A673 (cell line): ENCODE data around the gene LCLAT1. TPM values are rescaled to one million over a fixed set of nuclear protein-coding genes. Genes with fewer than 3 reads are reported as not detected.

Experiments
- BruUV-seq: library from RNA; stranded (reverse); fragments of 400-500 nt; replicated peaks from 2 replicates; lab custom pipeline; 2021; lab: Mats Ljungman, UMichigan
- CTCF ChIA-PET: fragments of 300-600 bp; sonication (Branson Sonifier 250); formaldehyde crosslinking; loops from one replicate; lab custom pipeline; 2022; ENCODE audit warnings: antibody characterized with exemption; lab: Charles Lee
- POLR2A ChIA-PET: fragments of 300-600 bp; sonication (Branson Sonifier 250); formaldehyde crosslinking; loops from one replicate; lab custom pipeline; 2022; ENCODE audit warnings: antibody characterized with exemption; ENCODE audit not compliant: low non-redundant PET; lab: Charles Lee
- DNase-seq: peaks from one replicate; pipeline ENCODE4 v3.0.0-alpha.2; 2015; ENCODE audit warnings: low spot score
- H3K27ac ChIP-seq: fragments of 200-600 bp; sonication (generic); 2 replicates; pipeline ENCODE4 v1.5.1; 2016; ENCODE audit warnings: mixed run types, low read depth, mild to moderate bottlenecking, mixed read lengths, antibody characterized with exemption, low read length; ENCODE audit not compliant: poor library complexity, severe bottlenecking
- H3K27me3 ChIP-seq: fragments of 200-600 bp; sonication (generic); replicated peaks from 2 replicates; pipeline ENCODE4 v1.6.1; 2017; ENCODE audit warnings: mixed run types, low read depth, mild to moderate bottlenecking, mixed read lengths, antibody characterized with exemption, low read length; ENCODE audit not compliant: insufficient read depth, poor library complexity
- H3K36me3 ChIP-seq: fragments of 200-600 bp; sonication (generic); 2 replicates; pipeline ENCODE4 v1.6.1; 2016; ENCODE audit warnings: mixed run types, mild to moderate bottlenecking, mixed read lengths, antibody characterized with exemption, low read length; ENCODE audit not compliant: insufficient read depth, poor library complexity, severe bottlenecking
- H3K4me1 ChIP-seq: fragments of 200-600 bp; sonication (generic); 2 replicates; pipeline ENCODE4 v1.6.1; 2017; ENCODE audit warnings: mixed run types, mild to moderate bottlenecking, mixed read lengths, antibody characterized with exemption, low read length; ENCODE audit not compliant: insufficient read depth, poor library complexity, severe bottlenecking
- H3K4me3 ChIP-seq: fragments of 200-600 bp; sonication (generic); 2 replicates; pipeline ENCODE4 v1.5.1; 2016; ENCODE audit warnings: low read depth, mixed run types, mild to moderate bottlenecking, mixed read lengths, low read length; ENCODE audit not compliant: poor library complexity, severe bottlenecking
- H3K9me3 ChIP-seq: fragments of 200-600 bp; sonication (generic); 2 replicates; pipeline ENCODE4 v1.6.1; 2016; ENCODE audit warnings: mixed run types, low read depth, mild to moderate bottlenecking, mixed read lengths, antibody characterized with exemption, low read length; ENCODE audit not compliant: poor library complexity, severe bottlenecking
- CTCF ChIP-seq: fragments of 300-800, 200-600 bp; sonication (generic); conservative IDR thresholded peaks from 2 replicates; pipeline ENCODE4 v1.5.1; 2017; ENCODE audit warnings: low read depth, mild to moderate bottlenecking, antibody characterized with exemption, low read length, moderate library complexity, mixed read lengths
- EZH2 ChIP-seq: fragments of 200-600 bp; sonication (generic); IDR thresholded peaks from 2 replicates; pipeline ENCODE4 v1.6.1; 2017; ENCODE audit warnings: borderline replicate concordance, low read depth, mild to moderate bottlenecking, mixed read lengths, antibody characterized with exemption, low read length; ENCODE audit not compliant: poor library complexity, severe bottlenecking
- intact Hi-C: fragments of 100-400 bp; cut with micrococcal nuclease; formaldehyde crosslinking; loops from one replicate; pipeline ENCODE4 v1.10.0; 2022; ENCODE audit not compliant: unreplicated experiment
- total RNA-seq: library from RNA; stranded (reverse); gene quantifications from 2 replicates; pipeline ENCODE4 v1.2.3, GENCODE V29; 2021

Gene LCLAT1
- total RNA-seq, 1 experiment from 2014 or later = 35.3 TPM

- POLR2A ChIA-PET = interaction anchor here (0.6 kb wide), 1 partner anchor 26 kb away, joined by 13 read pairs; no protein-coding TSS in a partner anchor
- H3K4me1 ChIP-seq = peaks cover 16% of the 10 kb centered on the region
- DNase-seq = no peak
- H3K4me3 ChIP-seq = no peak overlapping the region
- no peaks in the 10 kb centered on the region for H3K36me3 ChIP-seq
- no peaks in the 10 kb centered on the region for H3K9me3 ChIP-seq
- no peaks in the 10 kb centered on the region for H3K27me3 ChIP-seq
- intact Hi-C loops = no loop called here
- H3K27ac ChIP-seq = no peak overlapping the region
- no peak for TF ChIP-seq EZH2
- no peak for TF ChIP-seq CTCF
- CTCF ChIA-PET = no interaction called here
- BruUV-seq = no TSS peak
These were observed 8.2 kb downstream of the LCLAT1 start for GRCh38 chr2:30455114-30455738.

GRCh38 chr2:30456106-30456505, 9.1 kb downstream of the LCLAT1 start:
- Histone ChIP-seq H3K9me3 (no peaks in the 10 kb centered on the region), H3K4me1 (peaks cover 16% of the 10 kb centered on the region), H3K36me3 (no peaks in the 10 kb centered on the region), H3K27ac (no peak overlapping the region), H3K4me3 (no peak overlapping the region), H3K27me3 (no peaks in the 10 kb centered on the region)
- CTCF ChIA-PET = no interaction called here
- intact Hi-C loops = no loop called here
- POLR2A ChIA-PET = no interaction called here
- TF ChIP-seq CTCF = no peak
- no TSS peak for BruUV-seq
- no peak for DNase-seq

- intact Hi-C loops = no loop called here
These were observed 9.5 kb downstream of the LCLAT1 start for GRCh38 chr2:30456579-30456978.

More at GRCh38 chr2:30456579-30456978, 9.5 kb downstream of the LCLAT1 start:
- Histone ChIP-seq H3K27ac (no peak overlapping the region), H3K36me3 (no peaks in the 10 kb centered on the region), H3K27me3 (no peaks in the 10 kb centered on the region), H3K9me3 (no peaks in the 10 kb centered on the region), H3K4me1 (peaks cover 16% of the 10 kb centered on the region), H3K4me3 (no peak overlapping the region)
- no TSS peak for BruUV-seq
- no peak for DNase-seq
- ChIA-PET POLR2A (no interaction called here), CTCF (no interaction called here)
- no peak for TF ChIP-seq CTCF
- TF ChIP-seq EZH2 = no peak
